CD4-positive, alpha-beta T cell (primary cell): Measurements from ENCODE around the gene ANO10. TPM values are rescaled to one million over a fixed set of nuclear protein-coding genes. Genes with fewer than 3 reads are reported as not detected.

Source experiments
- ATAC-seq: fragments of 200-7000 bp; cut with Tn5 transposase; one replicate; pipeline ENCODE4 v1.10.0; 2022; ENCODE audit warnings: mild to moderate bottlenecking; ENCODE audit not compliant: poor library complexity
- CTCF ChIA-PET: fragments of 350-600 bp; sonication (Branson Sonifier 250); formaldehyde crosslinking; loops from one replicate; lab custom pipeline; 2021; ENCODE audit warnings: antibody characterized with exemption, inconsistent platforms; lab: Charles Lee
- POLR2A ChIA-PET: fragments of 350-600 bp; sonication (Branson Sonifier 250); formaldehyde crosslinking; loops from one replicate; lab custom pipeline; 2021; ENCODE audit warnings: antibody characterized with exemption, inconsistent platforms; lab: Charles Lee
- DNase-seq, 14 experiments: peaks; one replicate each; pipeline ENCODE4 v3.0.0-alpha.2; 2013 to 2020; ENCODE audit warnings: mixed read lengths in 2 of 14
- H3K27ac ChIP-seq, 2 donors: one replicate each; pipeline versions ENCODE4 v1.5.1 to v1.7.0; 2013; ENCODE audit warnings: low read length in 2 of 2, low read depth in 1 of 2, mild to moderate bottlenecking in 1 of 2
- H3K27me3 ChIP-seq, 2 experiments: 1 replicate in 1 of 2; 2 replicates in 1 of 2; pipeline versions ENCODE4 v1.6.1 to v1.7.0; 2013; ENCODE audit warnings: low read length in 2 of 2, control low read depth in 1 of 2, mild to moderate bottlenecking in 1 of 2, moderate library complexity in 1 of 2; ENCODE audit not compliant: insufficient read depth in 2 of 2, control insufficient read depth in 1 of 2
- H3K36me3 ChIP-seq: one replicate; pipeline ENCODE4 v1.6.1; 2013; ENCODE audit warnings: low read length, control low read depth; ENCODE audit not compliant: insufficient read depth
- H3K4me1 ChIP-seq: one replicate; pipeline ENCODE4 v1.6.1; 2013; ENCODE audit warnings: low read length, control low read depth; ENCODE audit not compliant: insufficient read depth
- H3K4me3 ChIP-seq: one replicate; pipeline ENCODE4 v1.5.1; 2013; ENCODE audit warnings: mild to moderate bottlenecking, low read length, moderate library complexity
- H3K9me3 ChIP-seq, 2 experiments: 1 replicate in 1 of 2; 2 replicates in 1 of 2; pipeline versions ENCODE4 v1.6.1 to v1.7.0; 2013; ENCODE audit warnings: low read length in 2 of 2, mild to moderate bottlenecking in 2 of 2, control low read depth in 1 of 2, moderate library complexity in 1 of 2; ENCODE audit not compliant: control insufficient read depth in 1 of 2, insufficient read depth in 1 of 2
- H3K27ac Mint-ChIP-seq: one replicate; pipeline ENCODE4 v1.8.0; 2020; ENCODE audit warnings: mixed read lengths
- H3K27me3 Mint-ChIP-seq: one replicate; pipeline ENCODE4 v1.8.0; 2021; ENCODE audit warnings: mixed read lengths
- H3K36me3 Mint-ChIP-seq: one replicate; pipeline ENCODE4 v1.8.0; 2021; ENCODE audit warnings: low read depth, mixed read lengths
- H3K4me1 Mint-ChIP-seq: one replicate; pipeline ENCODE4 v1.8.0; 2021; ENCODE audit warnings: low read depth, mixed read lengths
- H3K4me3 Mint-ChIP-seq: one replicate; pipeline ENCODE4 v1.8.0; 2020; ENCODE audit warnings: mild to moderate bottlenecking, mixed read lengths
- H3K9me3 Mint-ChIP-seq: one replicate; pipeline ENCODE4 v1.8.0; 2020; ENCODE audit warnings: mixed read lengths
- CTCF ChIP-seq: fragments of 200-600 bp; IDR thresholded peaks from one replicate; pipeline ENCODE4 v1.8.0; 2022; ENCODE audit warnings: antibody characterized with exemption, mild to moderate bottlenecking
- intact Hi-C, 2 experiments: fragments of 100-400 bp; cut with DNase I in 1 of 2; cut with micrococcal nuclease in 1 of 2; formaldehyde crosslinking; loops; one replicate each; pipeline versions ENCODE4 v1.15.1 to v1.9.0; 2023 to 2025; cut with DNase I, micrococcal nuclease
- total RNA-seq, 174 experiments: library from RNA in 2 of 174; stranded (reverse) in 2 of 174; gene quantifications; one replicate each; pipeline ENCODE4 v1.2.3 and lab custom pipeline; 2021 to 2026

The ANO10 gene
- total RNA-seq, 2 experiments from 2014 or later = 6.9 to 8.0 TPM

- DNase-seq (no peak), ATAC-seq (no peak)
- Histone ChIP-seq H3K9me3 (no peaks in the 10 kb centered on the region), H3K27me3 (no peaks in the 10 kb centered on the region), H3K4me3 (no peak overlapping the region), H3K4me1 (no peaks in the 10 kb centered on the region), H3K27ac (no peak overlapping the region), H3K36me3 (no peaks in the 10 kb centered on the region)
- H3K27me3 Mint-ChIP-seq = no peaks in the 10 kb centered on the region
- POLR2A ChIA-PET = interaction anchor here (1.6 kb wide), 1 partner anchor 18 kb away, joined by 3 read pairs; no protein-coding TSS in a partner anchor
- H3K9me3 Mint-ChIP-seq = no peaks in the 10 kb centered on the region
- no peak overlapping the region for H3K4me3 Mint-ChIP-seq
- TF ChIP-seq CTCF = no peak
- no peak overlapping the region for H3K27ac Mint-ChIP-seq
- CTCF ChIA-PET = no interaction called here
- H3K4me1 Mint-ChIP-seq = no peaks in the 10 kb centered on the region
- intact Hi-C loops = no loop called here
- H3K36me3 Mint-ChIP-seq = no peaks in the 10 kb centered on the region
Observed at GRCh38 chr3:43534675-43535074, 87.1 kb downstream of the ANO10 start.

- Mint-ChIP-seq H3K36me3 (peaks cover 5% of the 10 kb centered on the region), H3K9me3 (peaks cover 3% of the 10 kb centered on the region), H3K27ac (no peak overlapping the region), H3K4me1 (no peaks in the 10 kb centered on the region), H3K4me3 (no peak overlapping the region), H3K27me3 (no peaks in the 10 kb centered on the region)
- no peak for TF ChIP-seq CTCF
- POLR2A ChIA-PET = interaction anchor here (0.8 kb wide), 1 partner anchor 9 kb away, joined by 3 read pairs; no protein-coding TSS in a partner anchor
- DNase-seq (no peak), ATAC-seq (no peak)
- CTCF ChIA-PET = no interaction called here
- no peaks in the 10 kb centered on the region for H3K36me3 ChIP-seq
- H3K27ac ChIP-seq = no peak overlapping the region
- intact Hi-C loops = no loop called here
- H3K9me3 ChIP-seq = no peaks in the 10 kb centered on the region
- H3K4me3 ChIP-seq = no peak overlapping the region
- no peaks in the 10 kb centered on the region for H3K27me3 ChIP-seq
- no peaks in the 10 kb centered on the region for H3K4me1 ChIP-seq
Observed at GRCh38 chr3:43533009-43533408, 88.8 kb downstream of the ANO10 start.

GRCh38 chr3:43531835-43532234, 90.0 kb downstream of the ANO10 start:
- Histone ChIP-seq H3K4me1 (no peaks in the 10 kb centered on the region), H3K36me3 (no peaks in the 10 kb centered on the region), H3K9me3 (no peaks in the 10 kb centered on the region), H3K4me3 (no peak overlapping the region), H3K27me3 (no peaks in the 10 kb centered on the region), H3K27ac (no peak overlapping the region)
- Mint-ChIP-seq H3K4me1 (no peaks in the 10 kb centered on the region), H3K4me3 (no peak overlapping the region), H3K27me3 (no peaks in the 10 kb centered on the region), H3K27ac (no peak overlapping the region), H3K36me3 (peaks cover 12% of the 10 kb centered on the region), H3K9me3 (peaks cover 5% of the 10 kb centered on the region)
- intact Hi-C loops = no loop called here
- ChIA-PET CTCF (interaction anchor here (0.7 kb wide), 1 partner anchor 29 kb away, joined by 3 read pairs; no protein-coding TSS in a partner anchor), POLR2A (no interaction called here)
- TF ChIP-seq CTCF = no peak
- ATAC-seq (no peak), DNase-seq (no peak)
